ENCODE results near the gene RGS16. TPM values are rescaled to one million over a fixed set of nuclear protein-coding genes. Genes with fewer than 3 reads are reported as not detected.

RGS16 gene
- total RNA-seq, 1 donor from 2014 or later: 0.81 TPM

GRCh38 chr1:182630586-182630985, 26.4 kb upstream of the RGS16 start:
- TF ChIP-seq, protein P1, sequence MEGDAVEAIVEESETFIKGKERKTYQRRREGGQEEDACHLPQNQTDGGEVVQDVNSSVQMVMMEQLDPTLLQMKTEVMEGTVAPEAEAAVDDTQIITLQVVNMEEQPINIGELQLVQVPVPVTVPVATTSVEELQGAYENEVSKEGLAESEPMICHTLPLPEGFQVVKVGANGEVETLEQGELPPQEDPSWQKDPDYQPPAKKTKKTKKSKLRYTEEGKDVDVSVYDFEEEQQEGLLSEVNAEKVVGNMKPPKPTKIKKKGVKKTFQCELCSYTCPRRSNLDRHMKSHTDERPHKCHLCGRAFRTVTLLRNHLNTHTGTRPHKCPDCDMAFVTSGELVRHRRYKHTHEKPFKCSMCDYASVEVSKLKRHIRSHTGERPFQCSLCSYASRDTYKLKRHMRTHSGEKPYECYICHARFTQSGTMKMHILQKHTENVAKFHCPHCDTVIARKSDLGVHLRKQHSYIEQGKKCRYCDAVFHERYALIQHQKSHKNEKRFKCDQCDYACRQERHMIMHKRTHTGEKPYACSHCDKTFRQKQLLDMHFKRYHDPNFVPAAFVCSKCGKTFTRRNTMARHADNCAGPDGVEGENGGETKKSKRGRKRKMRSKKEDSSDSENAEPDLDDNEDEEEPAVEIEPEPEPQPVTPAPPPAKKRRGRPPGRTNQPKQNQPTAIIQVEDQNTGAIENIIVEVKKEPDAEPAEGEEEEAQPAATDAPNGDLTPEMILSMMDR (conservative IDR thresholded peaks at IDR 0.05; ENCODE audit: low read depth, low read length): no peak
- no peak for DNase-seq (ENCODE audit: low read depth)
- H3K4me3 ChIP-seq (ENCODE audit: low read depth, low read length): no peak overlapping the region

GRCh38 chr1:182629499-182630096, 25.4 kb upstream of the RGS16 start:
- no peak for DNase-seq (ENCODE audit: low read depth)
- TF ChIP-seq, protein P1 (conservative IDR thresholded peaks at IDR 0.05; ENCODE audit: low read depth, low read length): no peak
- H3K4me3 ChIP-seq (ENCODE audit: low read depth, low read length): no peak overlapping the region

- no peak overlapping the region for H3K4me3 ChIP-seq (ENCODE audit: low read depth, low read length)
- TF ChIP-seq, protein P1 (conservative IDR thresholded peaks at IDR 0.05; ENCODE audit: low read depth, low read length): no peak
- no peak for DNase-seq (ENCODE audit: low read depth)
Measured at GRCh38 chr1:182629080-182629479, 24.9 kb upstream of the RGS16 start.

- no peak for DNase-seq (ENCODE audit: low read depth)
- TF ChIP-seq, protein P1 (conservative IDR thresholded peaks at IDR 0.05; ENCODE audit: low read depth, low read length): no peak
Measured at GRCh38 chr1:182628657-182629056, 24.5 kb upstream of the RGS16 start.

DNA sequence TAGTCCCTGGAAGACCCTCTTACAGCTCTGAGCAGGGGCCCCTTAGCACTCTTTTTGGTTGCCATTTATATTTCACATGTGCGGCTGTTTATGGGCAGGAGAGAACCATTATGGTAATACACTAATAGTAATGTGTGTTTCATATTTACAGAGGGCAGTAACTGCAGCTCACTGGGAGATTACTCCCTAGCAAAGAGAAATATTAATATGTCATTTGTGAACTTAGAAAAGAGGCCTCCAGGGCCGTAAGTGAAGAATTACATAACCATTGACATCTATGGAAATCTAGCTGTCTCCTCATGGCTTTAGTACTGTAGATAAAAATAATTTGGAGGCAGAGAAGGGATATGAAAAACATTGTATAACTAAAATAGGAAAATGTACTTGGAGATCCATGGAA, 23.4 kb upstream of the RGS16 start:
- TF ChIP-seq, protein P1 (conservative IDR thresholded peaks at IDR 0.05; ENCODE audit: low read depth, low read length): no peak
- no peak overlapping the region for H3K4me3 ChIP-seq (ENCODE audit: low read depth, low read length)
- no peak for DNase-seq (ENCODE audit: low read depth)

More at GRCh38 chr1:182628657-182629056, 24.5 kb upstream of the RGS16 start:
- H3K4me3 ChIP-seq (ENCODE audit: low read depth, low read length): no peak overlapping the region

GRCh38 chr1:182626527-182626926, 22.3 kb upstream of the RGS16 start:
- TF ChIP-seq, protein P1 (conservative IDR thresholded peaks at IDR 0.05; ENCODE audit: low read depth, low read length): no peak
- H3K4me3 ChIP-seq (ENCODE audit: low read depth, low read length): no peak overlapping the region

More at GRCh38 chr1:182626527-182626926, 22.3 kb upstream of the RGS16 start:
- no peak for DNase-seq (ENCODE audit: low read depth)

All from epithelial cell of proximal tubule (primary cell).